Stimulated activated memory B cell treated with anti-CD40 and anti-IgM and Interleukin-4, amounts not matched to agents 10 μg/mL and 1 μg/mL and 100 μg/mL, for 72 hours (primary cell): Measurements from ENCODE around the gene CPSF3.

ENCODE experiments used
- ATAC-seq: fragments of 150-1000 bp; cut with Tn5 transposase; 2 replicates; pipeline ENCODE4 v1.10.0; 2021
- H3K27ac Mint-ChIP-seq: one replicate; pipeline ENCODE4 v1.8.0; 2022; ENCODE audit warnings: mild to moderate bottlenecking, mixed read lengths
- H3K27me3 Mint-ChIP-seq: one replicate; pipeline ENCODE4 v1.8.0; 2022; ENCODE audit warnings: mixed read lengths
- H3K36me3 Mint-ChIP-seq: one replicate; pipeline ENCODE4 v1.8.0; 2022; ENCODE audit warnings: mixed read lengths
- H3K4me1 Mint-ChIP-seq: one replicate; pipeline ENCODE4 v1.8.0; 2022; ENCODE audit warnings: mixed read lengths
- H3K4me3 Mint-ChIP-seq: one replicate; pipeline ENCODE4 v1.8.0; 2022; ENCODE audit warnings: mild to moderate bottlenecking, moderate library complexity, mixed read lengths
- H3K9me3 Mint-ChIP-seq: one replicate; pipeline ENCODE4 v1.8.0; 2022; ENCODE audit warnings: mixed read lengths

The CPSF3 gene

DNA sequence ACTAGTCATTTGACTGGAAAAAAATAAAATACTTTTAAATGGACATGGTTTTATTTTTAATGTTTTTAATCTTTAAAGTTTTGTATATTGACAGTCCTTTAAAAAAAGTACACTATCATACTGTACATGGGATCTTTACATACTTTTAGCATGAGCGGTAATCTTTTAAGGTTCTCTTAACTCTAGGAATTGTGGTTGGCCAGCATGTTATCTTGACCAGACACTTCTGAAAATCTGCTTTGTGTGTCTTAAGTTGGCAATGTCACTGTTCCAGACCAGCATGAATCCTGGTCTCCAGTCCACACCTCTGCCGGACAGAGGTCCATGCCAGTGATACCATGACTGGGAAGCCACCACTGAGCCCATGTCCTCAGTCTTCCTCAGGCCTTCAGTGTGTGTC lies 17.8 kb upstream of the CPSF3 start:
- H3K4me1 Mint-ChIP-seq = peaks cover 12% of the 10 kb centered on the region
- H3K36me3 Mint-ChIP-seq = peaks cover 22% of the 10 kb centered on the region
- H3K9me3 Mint-ChIP-seq = no peaks in the 10 kb centered on the region
- peaks cover 8% of the 10 kb centered on the region for H3K27me3 Mint-ChIP-seq
- no peak overlapping the region for H3K27ac Mint-ChIP-seq
- no peak for ATAC-seq
- no peak overlapping the region for H3K4me3 Mint-ChIP-seq

DNA sequence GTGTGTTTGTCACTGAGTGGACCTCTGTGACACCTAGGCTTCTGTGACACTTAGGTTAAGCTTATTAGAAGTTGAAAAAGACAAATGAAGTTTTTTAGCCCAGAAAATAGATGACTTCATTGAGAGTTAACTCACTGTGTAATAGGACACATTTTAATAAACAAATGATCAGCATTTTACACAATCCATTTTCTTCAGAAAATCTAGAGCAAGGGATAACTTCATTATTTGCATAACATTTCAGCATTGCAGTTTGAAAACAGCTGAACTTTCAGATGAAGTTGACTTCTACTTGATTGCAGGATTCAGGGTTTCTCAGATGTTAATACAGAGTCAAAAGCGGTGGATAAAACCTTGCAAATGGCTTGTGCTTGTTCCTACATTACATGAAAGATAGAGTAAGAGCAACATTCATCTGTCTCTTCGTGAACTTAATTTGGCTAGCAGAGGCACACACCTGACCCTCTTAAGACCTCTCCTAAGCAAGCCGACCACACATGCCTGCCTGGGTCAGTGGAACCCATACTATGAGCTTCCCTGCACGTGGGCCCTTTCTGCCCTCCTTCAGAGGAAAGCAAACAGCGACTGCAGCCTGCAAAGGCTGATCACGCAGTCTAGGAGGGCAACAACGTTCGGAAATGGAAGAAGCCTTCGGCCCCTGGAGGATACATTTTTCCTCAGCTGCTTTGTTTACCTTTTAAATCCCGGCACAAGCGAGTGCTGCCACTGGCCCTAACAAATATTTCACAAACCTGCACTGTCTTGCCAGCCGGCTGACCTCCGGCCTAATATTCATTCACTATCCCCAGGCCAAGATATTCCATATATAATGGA lies 16.7 kb upstream of the CPSF3 start:
- H3K4me1 Mint-ChIP-seq = peaks cover 6% of the 10 kb centered on the region

DNA sequence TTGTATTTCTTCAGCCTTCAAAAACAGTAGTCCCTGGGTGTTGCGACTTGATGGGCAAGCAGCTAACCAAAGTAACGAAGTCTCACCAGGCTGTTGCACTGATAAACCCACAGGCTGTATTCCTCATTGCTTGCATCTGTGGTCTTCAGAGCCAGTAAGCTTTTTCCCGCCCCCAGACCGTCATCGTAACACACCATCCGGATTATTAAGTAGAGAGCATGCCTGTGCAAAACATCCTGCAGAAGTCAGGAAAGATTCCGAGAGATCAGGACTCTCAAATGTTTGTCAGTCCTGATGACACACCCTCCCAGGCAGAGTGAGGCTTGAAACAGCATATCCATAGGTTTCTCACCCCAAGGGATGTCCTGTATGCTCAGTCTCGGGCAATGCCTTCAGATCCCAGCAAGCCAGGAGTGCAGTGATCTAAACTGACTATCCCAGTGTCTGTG lies 16.1 kb upstream of the CPSF3 start:
- ATAC-seq = no peak
- H3K36me3 Mint-ChIP-seq = peaks cover 40% of the 10 kb centered on the region

More for the DNA sequence above, 16.7 kb upstream of the CPSF3 start:
- Mint-ChIP-seq H3K27ac (no peak overlapping the region), H3K27me3 (no peaks in the 10 kb centered on the region), H3K36me3 (peaks cover 33% of the 10 kb centered on the region), H3K9me3 (no peaks in the 10 kb centered on the region), H3K4me3 (no peak overlapping the region)
- ATAC-seq = no peak

DNA sequence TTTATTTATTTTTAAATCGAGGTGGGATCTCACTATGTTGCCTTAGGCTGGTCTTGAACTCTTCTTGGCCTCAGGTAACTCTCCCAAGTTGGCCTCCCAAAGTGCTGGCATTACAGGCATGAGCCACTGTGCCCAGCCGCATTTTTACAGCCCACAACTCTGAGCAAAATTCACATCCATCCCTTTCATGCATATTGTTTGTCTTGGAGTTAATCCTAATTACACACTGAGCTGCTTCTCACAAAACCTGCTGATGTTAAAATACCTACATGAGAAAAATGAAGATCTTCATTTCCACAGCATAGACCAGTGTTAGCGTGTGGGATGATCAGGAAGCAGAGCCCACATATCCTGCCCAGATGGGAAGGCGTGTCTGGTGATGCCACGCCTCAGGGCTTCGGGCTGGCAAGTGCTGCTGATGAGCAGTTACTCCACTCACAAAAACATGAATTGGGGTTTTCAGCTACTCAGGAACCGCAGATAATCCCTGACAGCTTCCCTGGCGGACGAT lies 14.8 kb upstream of the CPSF3 start:
- Mint-ChIP-seq H3K9me3 (no peaks in the 10 kb centered on the region), H3K4me3 (no peak overlapping the region), H3K4me1 (peaks cover 6% of the 10 kb centered on the region), H3K27me3 (no peaks in the 10 kb centered on the region), H3K27ac (no peak overlapping the region), H3K36me3 (peaks cover 39% of the 10 kb centered on the region)
- ATAC-seq = no peak

More for the DNA sequence above, 16.1 kb upstream of the CPSF3 start:
- Mint-ChIP-seq H3K27me3 (no peaks in the 10 kb centered on the region), H3K9me3 (no peaks in the 10 kb centered on the region), H3K4me1 (peaks cover 6% of the 10 kb centered on the region), H3K27ac (no peak overlapping the region), H3K4me3 (no peak overlapping the region)

DNA sequence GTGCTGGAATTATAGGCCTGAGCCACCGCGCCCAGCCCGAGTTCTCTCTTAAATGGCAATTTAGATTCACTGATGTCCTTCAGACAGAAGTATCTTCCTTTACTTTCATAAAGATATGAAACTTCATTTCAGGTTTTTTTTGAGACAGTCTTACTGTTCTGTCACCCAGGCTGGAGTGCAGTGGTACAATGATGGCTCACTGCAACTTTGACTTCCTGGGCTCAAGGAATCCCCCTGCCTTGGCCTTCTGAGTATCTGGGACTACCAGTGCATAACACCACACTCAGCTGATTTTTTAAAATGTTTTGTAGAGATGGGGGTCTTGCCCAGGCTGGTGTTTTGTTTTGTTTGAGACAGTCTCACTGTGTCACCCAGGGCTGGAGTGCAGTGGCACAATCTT lies 13.3 kb upstream of the CPSF3 start:
- peak; percentile 96 for ATAC-seq
- Mint-ChIP-seq H3K4me1 (peaks cover 6% of the 10 kb centered on the region), H3K36me3 (peaks cover 47% of the 10 kb centered on the region), H3K4me3 (peak overlapping the region; percentile 50), H3K27me3 (no peaks in the 10 kb centered on the region), H3K27ac (peak overlapping the region; percentile 83), H3K9me3 (no peaks in the 10 kb centered on the region)

DNA sequence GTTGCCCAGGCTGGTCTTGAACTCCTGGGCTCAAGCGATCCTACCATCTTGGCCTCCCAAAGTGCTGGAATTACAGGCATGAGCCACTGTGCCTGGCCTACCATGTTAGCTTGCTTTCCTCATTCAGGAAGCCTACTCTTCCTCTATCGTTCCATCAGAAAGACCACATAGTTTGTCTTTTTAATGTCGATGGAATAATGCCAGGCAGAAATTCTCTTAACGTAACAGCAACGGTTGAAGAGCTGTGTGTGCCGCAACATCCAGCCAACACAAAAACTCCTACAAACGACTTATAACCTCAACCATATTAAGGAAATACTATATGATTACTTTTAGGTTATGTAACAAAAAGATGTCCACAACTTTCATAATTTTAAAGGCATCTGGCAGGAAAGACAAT lies 10.7 kb upstream of the CPSF3 start:
- Mint-ChIP-seq H3K27ac (no peak overlapping the region), H3K4me1 (peaks cover 17% of the 10 kb centered on the region)

DNA sequence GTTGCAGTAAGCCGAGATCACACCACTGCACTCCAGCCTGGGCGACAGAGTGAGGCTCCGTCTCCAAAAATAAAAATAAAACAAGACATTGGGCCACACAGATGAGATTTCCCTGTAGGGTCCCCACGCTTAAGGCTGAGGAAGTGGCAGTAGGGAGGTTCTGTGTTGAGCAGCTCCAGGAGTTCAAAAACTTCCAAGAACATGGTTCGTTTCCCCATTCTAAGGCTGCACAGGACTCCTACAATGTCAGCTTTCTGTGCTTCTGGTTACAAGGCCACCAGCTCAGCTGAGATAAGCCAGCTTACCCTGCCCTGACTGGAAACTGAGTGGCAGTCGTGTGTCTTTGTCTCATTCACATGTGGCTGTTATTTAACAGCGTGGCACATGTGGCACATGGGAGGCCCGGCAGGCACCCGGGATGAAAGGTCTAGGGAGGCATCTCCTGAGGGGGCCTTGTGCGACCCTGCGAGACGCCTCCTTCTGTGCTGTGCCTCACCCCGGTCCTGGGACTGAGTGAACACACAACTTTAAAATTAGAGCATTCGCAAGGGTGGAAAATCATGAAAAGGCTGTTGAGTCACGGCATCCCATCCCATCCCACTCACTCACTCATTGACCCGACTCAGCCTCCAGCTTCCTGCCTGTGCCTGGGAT lies 7.8 kb upstream of the CPSF3 start:
- Mint-ChIP-seq H3K27me3 (no peaks in the 10 kb centered on the region), H3K36me3 (peaks cover 65% of the 10 kb centered on the region), H3K4me1 (peaks cover 25% of the 10 kb centered on the region), H3K4me3 (no peak overlapping the region), H3K27ac (no peak overlapping the region), H3K9me3 (no peaks in the 10 kb centered on the region)
- ATAC-seq = no peak

More for the DNA sequence above, 10.7 kb upstream of the CPSF3 start:
- H3K27me3 Mint-ChIP-seq = no peaks in the 10 kb centered on the region
- no peak overlapping the region for H3K4me3 Mint-ChIP-seq
- ATAC-seq = no peak
- peaks cover 57% of the 10 kb centered on the region for H3K36me3 Mint-ChIP-seq
- no peaks in the 10 kb centered on the region for H3K9me3 Mint-ChIP-seq

DNA sequence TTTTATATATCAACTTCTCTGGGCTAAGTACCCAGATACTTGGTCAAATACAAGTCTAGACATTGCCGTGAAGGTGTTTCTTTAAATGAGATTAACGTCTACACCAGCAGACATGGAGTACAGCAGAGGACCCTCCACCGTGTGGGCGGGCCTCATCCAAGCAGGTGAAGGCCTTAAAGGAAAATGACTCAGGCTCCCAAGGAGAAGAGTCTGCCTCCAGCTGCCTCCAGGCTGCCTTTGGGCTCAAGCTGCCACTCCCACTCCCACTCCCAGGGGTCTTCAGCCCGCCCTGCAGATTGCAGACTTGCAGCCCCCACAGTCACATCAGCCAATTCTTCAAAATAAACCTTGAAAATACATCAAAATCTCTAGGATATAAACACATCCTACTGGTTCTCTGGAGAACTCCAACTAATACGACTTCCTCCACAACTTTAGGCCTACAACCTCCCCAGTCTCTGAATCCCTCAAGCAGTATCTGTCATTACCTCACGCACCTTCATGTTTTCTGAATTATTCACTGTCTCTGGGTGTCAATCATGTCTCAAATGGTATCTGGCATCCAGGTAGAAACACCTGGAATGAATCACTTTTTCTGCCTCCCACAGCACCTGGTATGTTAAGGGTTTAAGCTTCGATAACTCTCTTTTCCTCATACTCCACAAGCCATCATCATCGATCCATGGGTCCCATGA lies 7.0 kb upstream of the CPSF3 start:
- Mint-ChIP-seq H3K4me1 (peaks cover 28% of the 10 kb centered on the region), H3K27me3 (no peaks in the 10 kb centered on the region), H3K9me3 (no peaks in the 10 kb centered on the region), H3K36me3 (peaks cover 58% of the 10 kb centered on the region), H3K27ac (peak overlapping the region; percentile 53), H3K4me3 (no peak overlapping the region)
- no peak for ATAC-seq

DNA sequence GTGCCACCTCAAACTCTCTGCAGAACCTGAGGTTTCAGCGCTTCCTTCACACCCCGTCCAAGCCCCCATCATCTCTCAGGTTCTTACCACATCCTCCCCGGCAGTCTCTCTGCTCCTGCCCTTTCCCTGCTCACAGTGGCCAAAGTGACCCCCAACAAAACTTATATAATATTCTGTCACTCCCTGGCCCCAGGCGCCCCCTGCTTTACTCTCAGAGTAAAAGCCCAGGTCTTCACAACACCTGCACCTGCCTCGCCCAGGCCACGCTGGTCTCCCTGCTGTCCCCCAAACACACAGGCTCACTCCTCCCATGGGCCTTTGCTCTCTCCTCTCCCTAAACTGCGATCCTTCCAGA lies 6.5 kb upstream of the CPSF3 start:
- peaks cover 53% of the 10 kb centered on the region for H3K36me3 Mint-ChIP-seq
- H3K27me3 Mint-ChIP-seq = no peaks in the 10 kb centered on the region
- H3K4me3 Mint-ChIP-seq = no peak overlapping the region
- no peak for ATAC-seq
- no peaks in the 10 kb centered on the region for H3K9me3 Mint-ChIP-seq
- H3K4me1 Mint-ChIP-seq = peaks cover 33% of the 10 kb centered on the region
- peak overlapping the region; percentile 53 for H3K27ac Mint-ChIP-seq

DNA sequence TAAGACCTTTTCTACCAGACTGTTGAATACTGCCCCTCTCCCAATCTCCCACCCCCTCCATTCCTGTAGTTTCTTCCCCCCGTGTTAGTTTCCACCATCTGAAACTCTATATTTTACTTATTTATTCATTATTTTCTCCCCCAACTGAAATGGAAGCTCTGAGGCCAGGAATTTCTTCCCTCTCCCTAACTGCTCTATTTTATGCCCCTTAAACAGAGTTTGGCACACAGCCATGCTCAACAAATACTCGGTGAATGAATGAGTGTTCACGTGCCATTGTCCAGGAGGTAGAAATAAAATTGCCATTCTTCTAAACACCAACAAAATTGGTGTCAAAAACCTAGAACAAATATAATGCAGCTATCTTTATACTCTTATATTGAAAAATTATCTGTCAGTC lies 5.7 kb upstream of the CPSF3 start:
- no peak for ATAC-seq
- H3K36me3 Mint-ChIP-seq = peaks cover 49% of the 10 kb centered on the region
- no peaks in the 10 kb centered on the region for H3K9me3 Mint-ChIP-seq
- H3K4me3 Mint-ChIP-seq = no peak overlapping the region
- no peak overlapping the region for H3K27ac Mint-ChIP-seq
- H3K4me1 Mint-ChIP-seq = peaks cover 41% of the 10 kb centered on the region
- H3K27me3 Mint-ChIP-seq = no peaks in the 10 kb centered on the region

DNA sequence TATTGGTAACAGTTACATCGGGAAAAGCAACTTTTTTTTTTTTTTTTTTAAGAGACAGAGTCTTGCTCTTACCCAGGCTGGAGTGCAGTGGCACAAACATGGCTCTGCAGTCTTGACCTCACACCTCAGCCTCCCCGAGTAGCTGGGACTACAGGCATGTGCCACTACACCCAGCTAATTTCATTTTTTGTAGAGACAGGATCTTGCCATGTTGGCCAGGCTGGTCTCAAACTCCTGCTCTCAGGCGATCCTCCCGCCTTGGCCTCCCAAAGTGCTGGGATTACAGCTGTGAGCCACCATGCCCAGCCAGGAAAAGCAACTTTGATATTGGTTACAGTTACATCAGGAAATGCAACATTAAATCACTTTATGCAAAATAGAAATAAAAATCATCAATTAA lies 4.7 kb upstream of the CPSF3 start:
- H3K9me3 Mint-ChIP-seq = no peaks in the 10 kb centered on the region
- no peak overlapping the region for H3K4me3 Mint-ChIP-seq
- peaks cover 45% of the 10 kb centered on the region for H3K36me3 Mint-ChIP-seq
- ATAC-seq = no peak
- H3K27me3 Mint-ChIP-seq = no peaks in the 10 kb centered on the region
- no peak overlapping the region for H3K27ac Mint-ChIP-seq
- H3K4me1 Mint-ChIP-seq = peaks cover 43% of the 10 kb centered on the region

DNA sequence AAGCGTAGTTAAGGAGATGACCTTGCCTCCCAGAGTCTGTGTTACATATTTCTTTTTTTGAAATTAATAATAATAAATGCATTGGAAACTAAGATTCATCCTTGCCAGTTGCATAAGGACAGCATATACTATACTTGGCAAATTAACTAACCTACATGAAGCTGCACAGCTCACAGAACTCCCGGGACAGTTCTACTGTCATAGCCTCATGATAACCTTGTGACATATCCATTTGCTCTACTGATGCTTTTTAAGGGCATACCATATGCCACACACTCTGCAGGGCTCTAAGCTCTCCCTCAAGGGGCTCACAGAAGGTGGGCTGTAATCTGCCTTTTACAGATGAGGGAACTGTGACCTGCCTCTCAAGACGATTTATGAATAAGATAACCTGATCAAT lies 3.9 kb upstream of the CPSF3 start:
- no peaks in the 10 kb centered on the region for H3K9me3 Mint-ChIP-seq
- H3K27me3 Mint-ChIP-seq = no peaks in the 10 kb centered on the region
- ATAC-seq = no peak
- H3K4me1 Mint-ChIP-seq = peaks cover 43% of the 10 kb centered on the region
- no peak overlapping the region for H3K27ac Mint-ChIP-seq
- no peak overlapping the region for H3K4me3 Mint-ChIP-seq
- peaks cover 38% of the 10 kb centered on the region for H3K36me3 Mint-ChIP-seq

DNA sequence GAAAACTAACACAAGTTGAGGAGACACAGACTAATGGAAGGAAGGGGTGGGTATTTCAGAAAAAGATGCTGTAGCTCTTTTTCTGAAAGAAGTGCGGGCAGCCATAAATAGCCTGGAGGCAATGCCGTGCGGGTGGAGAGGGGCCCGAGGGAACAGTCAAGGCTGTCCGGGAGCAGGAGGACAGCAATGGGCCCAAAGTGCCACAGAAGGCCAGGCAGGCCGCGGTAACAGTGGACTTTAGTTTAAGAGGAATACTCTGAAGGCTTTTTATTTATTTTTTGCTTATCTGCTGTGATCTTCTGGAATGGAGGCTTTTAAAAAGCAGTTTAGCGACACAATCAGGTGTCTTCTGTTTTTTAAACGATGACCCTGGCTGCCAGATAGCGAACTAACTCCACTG lies 3.0 kb upstream of the CPSF3 start:
- Mint-ChIP-seq H3K27me3 (no peaks in the 10 kb centered on the region), H3K4me1 (peaks cover 43% of the 10 kb centered on the region), H3K36me3 (peaks cover 38% of the 10 kb centered on the region), H3K4me3 (no peak overlapping the region), H3K27ac (no peak overlapping the region), H3K9me3 (no peaks in the 10 kb centered on the region)
- ATAC-seq = no peak

DNA sequence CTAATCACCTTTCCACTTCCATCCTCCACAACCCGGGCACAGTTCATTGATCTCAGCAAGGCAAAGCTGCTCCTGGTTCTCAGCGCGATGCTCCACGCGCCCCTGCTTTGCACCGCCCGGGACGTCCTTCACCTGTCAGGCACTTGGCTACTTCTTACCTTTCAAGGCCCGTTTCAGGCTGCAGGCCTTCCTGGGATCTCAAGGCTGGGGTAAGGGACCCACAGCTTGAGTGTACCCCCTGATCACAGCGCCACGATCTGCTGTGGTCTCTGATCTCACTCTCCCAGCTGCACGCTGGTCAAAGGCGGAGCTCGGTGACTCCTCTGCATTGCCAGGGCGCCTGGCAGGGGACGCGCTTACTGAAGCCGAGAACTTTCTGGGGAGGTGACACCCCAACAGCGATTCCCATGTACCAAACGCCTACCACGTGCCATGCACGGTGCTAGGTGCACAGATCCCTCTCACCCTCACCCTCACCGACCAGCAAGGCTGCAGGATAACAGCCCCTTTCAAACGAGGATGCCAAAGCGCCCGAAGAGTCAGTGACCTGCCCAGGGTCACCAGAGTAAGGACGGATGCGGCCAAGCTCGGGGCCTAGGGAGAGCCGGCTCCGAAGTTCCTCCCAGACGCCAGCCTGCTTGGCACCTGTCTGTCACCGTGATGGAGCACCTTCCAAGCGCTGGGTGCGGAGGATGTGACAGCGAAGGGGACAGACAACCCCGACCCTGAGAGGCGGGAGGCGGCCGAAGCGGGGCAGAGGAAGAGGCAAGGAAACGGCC lies 944 bp upstream of the CPSF3 start:
- peak; percentile 59 for ATAC-seq
- Mint-ChIP-seq H3K9me3 (no peaks in the 10 kb centered on the region), H3K27me3 (no peaks in the 10 kb centered on the region), H3K4me3 (no peak overlapping the region), H3K36me3 (peaks cover 21% of the 10 kb centered on the region), H3K4me1 (peaks cover 32% of the 10 kb centered on the region), H3K27ac (no peak overlapping the region)

DNA sequence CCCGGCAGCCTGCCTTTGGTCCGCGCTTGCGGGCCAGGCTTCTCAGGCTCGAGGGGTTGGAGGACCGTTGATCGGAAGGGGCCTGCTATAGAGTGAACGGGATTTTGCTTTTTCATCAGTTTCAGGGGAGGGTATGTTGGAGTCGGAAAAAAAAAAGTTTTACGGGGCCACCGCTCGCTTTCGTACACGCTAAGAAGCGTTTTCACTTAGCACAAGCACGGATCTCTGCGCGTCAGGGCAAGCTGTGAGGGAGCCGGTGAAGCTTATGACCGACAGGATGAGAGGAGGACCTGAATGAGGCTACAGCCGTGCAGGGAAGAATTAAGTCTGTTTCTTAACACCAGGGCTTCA lies 443 bp downstream of the CPSF3 start:
- Mint-ChIP-seq H3K9me3 (no peaks in the 10 kb centered on the region), H3K36me3 (peaks cover 14% of the 10 kb centered on the region), H3K27ac (no peak overlapping the region), H3K4me3 (no peak overlapping the region), H3K4me1 (peaks cover 25% of the 10 kb centered on the region), H3K27me3 (no peaks in the 10 kb centered on the region)
- ATAC-seq = peak; percentile 35
